BLaER1 (cell line): Measurements from ENCODE around the gene CPNE5.

Experiments used
- H3K27ac ChIP-seq: shearing (Covaris generic); formaldehyde crosslinking; 2 replicates; pipeline ENCODE4 v1.8.1; 2022
- H3K27me3 ChIP-seq: shearing (Covaris generic); formaldehyde crosslinking; 2 replicates; pipeline ENCODE4 v1.8.1; 2022
- H3K36me3 ChIP-seq: shearing (Covaris generic); formaldehyde crosslinking; 2 replicates; pipeline ENCODE4 v1.8.1; 2022
- H3K4me1 ChIP-seq: shearing (Covaris generic); formaldehyde crosslinking; 2 replicates; pipeline ENCODE4 v1.8.1; 2022
- H3K4me2 ChIP-seq: shearing (Covaris generic); formaldehyde crosslinking; 2 replicates; pipeline ENCODE4 v1.8.1; 2022
- H3K4me3 ChIP-seq: shearing (Covaris generic); formaldehyde crosslinking; 2 replicates; pipeline ENCODE4 v1.8.1; 2022
- H3K9ac ChIP-seq: shearing (Covaris generic); formaldehyde crosslinking; 2 replicates; pipeline ENCODE4 v1.8.1; 2022
- H3K9me3 ChIP-seq: shearing (Covaris generic); formaldehyde crosslinking; 2 replicates; pipeline ENCODE4 v1.8.1; 2022
- H4K20me1 ChIP-seq: shearing (Covaris generic); formaldehyde crosslinking; 2 replicates; pipeline ENCODE4 v1.8.1; 2022
- Cebpa-rat ChIP-seq: shearing (Covaris generic); IDR thresholded peaks from 2 replicates; pipeline ENCODE4 v1.8.1; 2022

The CPNE5 gene

GRCh38 chr6:36827261-36828079, 11.8 kb downstream of the CPNE5 start:
- Histone ChIP-seq H4K20me1 (no peaks in the 10 kb centered on the region), H3K4me1 (peaks cover 65% of the 10 kb centered on the region), H3K36me3 (no peaks in the 10 kb centered on the region), H3K9me3 (peaks cover 4% of the 10 kb centered on the region; the same call in 1 of the 2 replicates), H3K27me3 (no peaks in the 10 kb centered on the region), H3K27ac (peak overlapping the region; percentile 78), H3K9ac (peak overlapping the region; percentile 74), H3K4me2 (peak overlapping the region; percentile 81), H3K4me3 (no peak overlapping the region; the same call in 1 of the 2 replicates)
- no peak for TF ChIP-seq Cebpa-rat

- Histone ChIP-seq H3K4me1 (peaks cover 71% of the 10 kb centered on the region), H3K27me3 (no peaks in the 10 kb centered on the region), H3K4me3 (no peak overlapping the region), H3K9me3 (no peaks in the 10 kb centered on the region), H4K20me1 (no peaks in the 10 kb centered on the region), H3K9ac (no peak overlapping the region), H3K36me3 (no peaks in the 10 kb centered on the region), H3K27ac (no peak overlapping the region), H3K4me2 (peak overlapping the region; percentile 81)
- TF ChIP-seq Cebpa-rat = no peak
Measured at GRCh38 chr6:36826520-36827227, 12.6 kb downstream of the CPNE5 start.

- H3K36me3 ChIP-seq = no peaks in the 10 kb centered on the region
- no peaks in the 10 kb centered on the region for H3K27me3 ChIP-seq
- H3K4me2 ChIP-seq = peak overlapping the region; percentile 81
- peaks cover 76% of the 10 kb centered on the region for H3K4me1 ChIP-seq
- no peaks in the 10 kb centered on the region for H4K20me1 ChIP-seq
- no peaks in the 10 kb centered on the region for H3K9me3 ChIP-seq
- TF ChIP-seq Cebpa-rat = no peak
- H3K4me3 ChIP-seq = no peak overlapping the region
- no peak overlapping the region for H3K9ac ChIP-seq
- H3K27ac ChIP-seq = no peak overlapping the region
Measured at GRCh38 chr6:36825994-36826393, 13.2 kb downstream of the CPNE5 start.

GRCh38 chr6:36825452-36825851, 13.8 kb downstream of the CPNE5 start:
- no peaks in the 10 kb centered on the region for H3K9me3 ChIP-seq
- H3K4me1 ChIP-seq = peaks cover 76% of the 10 kb centered on the region
- H3K36me3 ChIP-seq = no peaks in the 10 kb centered on the region
- no peaks in the 10 kb centered on the region for H3K27me3 ChIP-seq
- no peak overlapping the region for H3K27ac ChIP-seq
- peak overlapping the region; percentile 52; the same call in 1 of the 2 replicates for H3K4me2 ChIP-seq
- no peak overlapping the region for H3K4me3 ChIP-seq
- no peak overlapping the region for H3K9ac ChIP-seq
- TF ChIP-seq Cebpa-rat = no peak
- H4K20me1 ChIP-seq = no peaks in the 10 kb centered on the region

GRCh38 chr6:36824253-36824652, 15.0 kb downstream of the CPNE5 start:
- H3K27ac ChIP-seq = no peak overlapping the region
- H3K4me1 ChIP-seq = peaks cover 76% of the 10 kb centered on the region
- no peaks in the 10 kb centered on the region for H3K36me3 ChIP-seq
- no peak overlapping the region for H3K4me3 ChIP-seq
- H3K4me2 ChIP-seq = peak overlapping the region; percentile 52
- TF ChIP-seq Cebpa-rat = no peak
- no peaks in the 10 kb centered on the region for H3K9me3 ChIP-seq
- no peaks in the 10 kb centered on the region for H3K27me3 ChIP-seq
- no peaks in the 10 kb centered on the region for H4K20me1 ChIP-seq
- H3K9ac ChIP-seq = no peak overlapping the region

GRCh38 chr6:36823421-36824096, 15.7 kb downstream of the CPNE5 start:
- Histone ChIP-seq H3K9ac (no peak overlapping the region), H4K20me1 (no peaks in the 10 kb centered on the region), H3K4me3 (no peak overlapping the region), H3K4me1 (peaks cover 69% of the 10 kb centered on the region), H3K27ac (no peak overlapping the region), H3K9me3 (no peaks in the 10 kb centered on the region), H3K27me3 (no peaks in the 10 kb centered on the region), H3K4me2 (peak overlapping the region; percentile 52), H3K36me3 (no peaks in the 10 kb centered on the region)
- TF ChIP-seq Cebpa-rat = no peak

GRCh38 chr6:36822506-36823269, 16.6 kb downstream of the CPNE5 start:
- Histone ChIP-seq H3K9ac (no peak overlapping the region), H3K27me3 (no peaks in the 10 kb centered on the region), H3K36me3 (no peaks in the 10 kb centered on the region), H3K4me2 (peak overlapping the region; percentile 59), H3K4me3 (no peak overlapping the region), H3K9me3 (no peaks in the 10 kb centered on the region), H4K20me1 (no peaks in the 10 kb centered on the region), H3K4me1 (peaks cover 61% of the 10 kb centered on the region), H3K27ac (no peak overlapping the region)
- TF ChIP-seq Cebpa-rat = no peak

GRCh38 chr6:36821581-36822335, 17.5 kb downstream of the CPNE5 start:
- no peak for TF ChIP-seq Cebpa-rat
- Histone ChIP-seq H3K9ac (no peak overlapping the region), H3K27ac (no peak overlapping the region), H3K4me3 (no peak overlapping the region), H3K4me1 (peaks cover 51% of the 10 kb centered on the region), H3K9me3 (no peaks in the 10 kb centered on the region), H4K20me1 (no peaks in the 10 kb centered on the region), H3K4me2 (peak overlapping the region; percentile 59), H3K36me3 (no peaks in the 10 kb centered on the region), H3K27me3 (no peaks in the 10 kb centered on the region)
